Astrocyte of the spinal cord (primary cell): Measurements from ENCODE around the gene B3GALT6.

Source experiments
- DNase-seq: peaks from one replicate; pipeline ENCODE4 v3.0.0; 2011; ENCODE audit warnings: low read depth, low spot score
- H3K4me3 ChIP-seq: 2 replicates; pipeline ENCODE4 v1.5.1; 2011; ENCODE audit warnings: low read depth, mild to moderate bottlenecking, low read length, moderate library complexity
- in situ Hi-C: cut with HindIII; loops from 2 replicates; pipeline ENCODE4 v1.10.0; 2017; ENCODE audit warnings: low sequenced_read_pairs
- TF ChIP-seq, protein P1 (sequence below): IDR thresholded peaks from 2 replicates; pipeline ENCODE4 v1.5.1; 2012; ENCODE audit warnings: low read depth, mild to moderate bottlenecking, low read length, inconsistent platforms

The B3GALT6 gene

DNA sequence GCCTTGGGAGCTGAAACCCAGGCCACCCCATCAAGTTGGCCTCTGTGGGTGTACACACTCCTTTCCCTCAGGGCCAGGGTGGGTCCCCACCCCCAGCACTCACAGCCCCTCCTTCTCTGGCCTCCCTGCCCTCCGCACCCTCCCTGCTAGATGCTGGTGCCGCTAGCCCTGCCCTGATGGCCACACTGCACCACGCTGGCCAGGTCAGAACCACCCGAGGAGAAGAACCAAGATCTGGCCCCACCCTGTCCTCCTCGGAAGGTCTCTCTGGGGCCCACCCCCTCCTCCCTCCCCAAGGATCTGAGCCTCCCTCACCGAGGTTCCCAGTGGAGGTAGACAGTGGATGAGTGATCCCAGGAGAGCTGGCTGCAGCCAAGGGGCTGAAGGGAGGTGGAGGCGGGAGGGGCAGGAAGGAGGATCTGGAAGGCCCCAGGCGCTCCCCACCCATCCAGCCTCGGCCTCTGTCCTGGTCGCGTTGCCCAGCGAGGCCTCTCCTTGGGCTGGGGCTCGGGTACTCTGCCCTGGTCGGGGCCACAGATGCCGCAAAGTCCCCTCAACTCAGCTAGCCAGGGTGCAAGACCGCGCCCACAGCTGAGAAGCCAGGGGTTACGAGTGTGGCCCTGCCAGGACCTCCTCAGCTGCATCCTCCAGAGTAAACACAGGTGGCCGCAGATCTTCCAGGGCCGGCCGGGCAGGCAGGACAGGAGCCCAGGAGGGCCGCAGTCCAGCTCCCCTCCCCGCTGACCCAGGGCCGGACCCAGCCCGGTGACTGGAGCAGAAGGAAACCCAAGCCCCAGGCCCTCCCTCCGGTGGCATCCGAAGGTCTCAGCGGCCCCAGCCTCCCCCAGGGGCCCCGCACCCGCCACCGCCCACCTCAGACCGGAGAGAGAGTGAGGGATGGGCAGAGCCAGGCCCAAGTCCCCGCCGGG, 5.2 kb downstream of the B3GALT6 start:
- TF ChIP-seq, protein P1, sequence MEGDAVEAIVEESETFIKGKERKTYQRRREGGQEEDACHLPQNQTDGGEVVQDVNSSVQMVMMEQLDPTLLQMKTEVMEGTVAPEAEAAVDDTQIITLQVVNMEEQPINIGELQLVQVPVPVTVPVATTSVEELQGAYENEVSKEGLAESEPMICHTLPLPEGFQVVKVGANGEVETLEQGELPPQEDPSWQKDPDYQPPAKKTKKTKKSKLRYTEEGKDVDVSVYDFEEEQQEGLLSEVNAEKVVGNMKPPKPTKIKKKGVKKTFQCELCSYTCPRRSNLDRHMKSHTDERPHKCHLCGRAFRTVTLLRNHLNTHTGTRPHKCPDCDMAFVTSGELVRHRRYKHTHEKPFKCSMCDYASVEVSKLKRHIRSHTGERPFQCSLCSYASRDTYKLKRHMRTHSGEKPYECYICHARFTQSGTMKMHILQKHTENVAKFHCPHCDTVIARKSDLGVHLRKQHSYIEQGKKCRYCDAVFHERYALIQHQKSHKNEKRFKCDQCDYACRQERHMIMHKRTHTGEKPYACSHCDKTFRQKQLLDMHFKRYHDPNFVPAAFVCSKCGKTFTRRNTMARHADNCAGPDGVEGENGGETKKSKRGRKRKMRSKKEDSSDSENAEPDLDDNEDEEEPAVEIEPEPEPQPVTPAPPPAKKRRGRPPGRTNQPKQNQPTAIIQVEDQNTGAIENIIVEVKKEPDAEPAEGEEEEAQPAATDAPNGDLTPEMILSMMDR, result no peak
- in situ Hi-C loops, result no loop called here
- H3K4me3 ChIP-seq, result no peak overlapping the region
- DNase-seq, result no peak

DNA sequence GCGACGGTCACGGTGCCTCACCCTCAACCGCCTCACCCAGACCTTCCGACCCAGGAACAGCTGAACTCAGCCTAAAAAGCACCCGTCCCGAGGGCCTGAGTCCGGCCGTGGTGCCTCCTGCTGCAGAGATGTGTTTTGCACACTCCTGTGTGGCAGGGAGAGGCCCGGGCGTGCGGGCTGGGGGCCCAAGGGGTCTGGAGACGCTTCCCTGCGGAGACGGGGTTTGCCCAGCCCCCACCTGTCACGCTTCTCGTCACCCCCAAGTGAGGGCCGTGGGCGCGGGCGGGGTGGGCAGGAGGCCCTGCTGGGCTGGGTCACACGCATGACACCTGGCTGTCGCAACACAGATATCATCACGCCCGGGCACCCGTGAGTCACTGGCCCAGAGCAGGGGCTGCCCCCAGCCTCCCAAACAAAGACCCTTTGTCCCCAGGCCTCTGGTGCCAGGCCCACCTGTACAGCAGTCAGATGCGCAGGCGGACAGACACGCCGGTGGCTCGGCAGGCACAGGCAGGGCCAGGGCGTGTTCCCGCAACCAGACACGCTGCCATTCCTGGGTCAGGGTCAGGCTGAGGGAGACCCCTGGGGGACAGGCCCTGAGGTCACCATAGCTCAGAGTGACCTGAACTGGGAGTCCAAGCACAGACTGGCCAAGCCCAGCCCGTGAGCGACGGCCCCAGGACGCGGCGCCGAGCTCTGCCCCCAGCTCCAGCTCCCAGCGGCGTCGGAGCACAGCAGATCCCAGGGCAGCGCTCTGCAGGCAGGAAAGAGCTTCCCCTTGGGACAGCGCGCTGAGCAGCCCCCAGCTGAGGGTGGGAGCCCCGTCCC, 6.1 kb downstream of the B3GALT6 start:
- TF ChIP-seq, protein P1, result no peak
- no peak for DNase-seq
- no peak overlapping the region for H3K4me3 ChIP-seq
- in situ Hi-C loops, result no loop called here

DNA sequence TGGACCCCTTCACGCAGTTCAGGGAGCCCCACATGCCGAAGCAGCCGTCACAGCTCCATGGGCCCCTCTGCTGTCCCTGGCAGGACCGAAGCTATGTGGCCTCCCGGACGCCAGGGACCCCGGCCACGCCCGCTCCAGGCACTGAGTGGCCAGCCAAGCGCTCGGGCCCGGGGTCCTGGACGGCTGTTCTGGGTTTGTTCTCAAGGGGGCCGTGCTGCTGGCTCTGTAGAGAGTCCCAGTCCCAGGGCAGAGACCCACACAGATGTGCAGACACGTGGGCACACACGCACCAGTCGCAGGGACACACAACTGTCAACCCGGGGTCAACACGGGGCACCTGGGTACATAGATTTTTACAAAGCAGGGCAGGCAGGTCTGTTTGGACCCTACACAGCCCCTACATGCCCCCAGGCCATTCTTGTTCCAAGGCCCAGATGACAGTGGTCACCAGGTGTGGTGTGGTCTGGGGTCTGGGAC, 6.7 kb downstream of the B3GALT6 start:
- in situ Hi-C loops, result no loop called here
- no peak overlapping the region for H3K4me3 ChIP-seq
- no peak for DNase-seq
- TF ChIP-seq, protein P1, result no peak

DNA sequence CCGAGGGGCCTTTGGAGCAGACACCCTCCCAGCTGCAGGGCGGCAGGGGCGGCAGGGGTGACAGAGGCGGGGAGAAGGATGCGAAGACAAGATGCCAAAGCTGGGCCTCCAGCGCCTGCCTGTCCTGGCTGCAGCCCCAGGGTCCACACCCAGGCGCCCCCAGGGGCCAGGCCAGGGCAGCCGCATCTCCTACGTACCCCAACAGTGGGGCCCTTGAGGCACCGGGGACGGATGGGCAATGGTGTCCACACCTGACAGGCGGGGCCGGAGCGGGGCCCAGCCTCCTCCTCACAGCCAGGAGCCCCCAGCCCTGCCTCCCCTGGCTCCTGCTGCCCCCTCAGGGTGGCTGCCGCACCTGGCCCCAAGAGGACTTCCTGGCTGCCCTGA, 7.2 kb downstream of the B3GALT6 start:
- no peak overlapping the region for H3K4me3 ChIP-seq
- in situ Hi-C loops, result no loop called here
- no peak for DNase-seq
- TF ChIP-seq, protein P1, result no peak

DNA sequence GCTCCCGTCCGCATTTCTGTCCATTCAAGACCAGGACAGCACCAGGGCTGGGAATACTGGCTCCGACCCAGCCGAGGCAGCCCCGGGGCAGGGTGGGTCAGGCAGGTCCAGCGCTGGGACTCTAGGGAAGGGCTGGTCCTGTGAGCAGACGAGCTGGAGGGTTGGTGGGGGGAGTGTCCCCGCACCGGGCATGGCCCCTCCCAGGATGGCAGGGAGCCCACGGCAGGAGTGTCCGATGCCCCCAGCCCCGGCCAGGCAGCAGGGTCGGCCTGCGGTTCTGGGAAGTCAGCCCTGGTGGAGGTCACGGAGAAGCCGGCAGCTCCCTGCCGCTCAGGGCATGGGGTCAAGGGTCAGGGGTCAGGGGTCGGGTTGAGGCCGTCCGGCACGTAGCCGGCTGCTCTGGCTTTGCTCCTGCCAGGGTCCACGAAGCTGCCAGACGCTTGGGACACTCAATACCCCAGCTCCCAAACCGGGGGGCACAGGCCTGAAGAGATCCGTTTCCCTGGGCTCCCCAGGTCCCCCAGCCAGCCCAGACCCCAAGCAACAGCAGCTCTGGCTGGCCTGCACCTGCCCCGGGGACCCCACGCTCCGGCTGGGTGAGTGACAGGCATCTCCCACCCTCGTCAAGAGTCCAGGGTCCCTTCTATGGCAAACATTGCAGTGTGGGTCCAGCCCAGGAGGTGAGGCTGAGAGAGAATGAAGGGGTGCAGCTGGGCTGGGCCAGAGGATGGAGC, 7.7 kb downstream of the B3GALT6 start:
- DNase-seq, result no peak
- no peak overlapping the region for H3K4me3 ChIP-seq
- TF ChIP-seq, protein P1, result no peak
- in situ Hi-C loops, result no loop called here

DNA sequence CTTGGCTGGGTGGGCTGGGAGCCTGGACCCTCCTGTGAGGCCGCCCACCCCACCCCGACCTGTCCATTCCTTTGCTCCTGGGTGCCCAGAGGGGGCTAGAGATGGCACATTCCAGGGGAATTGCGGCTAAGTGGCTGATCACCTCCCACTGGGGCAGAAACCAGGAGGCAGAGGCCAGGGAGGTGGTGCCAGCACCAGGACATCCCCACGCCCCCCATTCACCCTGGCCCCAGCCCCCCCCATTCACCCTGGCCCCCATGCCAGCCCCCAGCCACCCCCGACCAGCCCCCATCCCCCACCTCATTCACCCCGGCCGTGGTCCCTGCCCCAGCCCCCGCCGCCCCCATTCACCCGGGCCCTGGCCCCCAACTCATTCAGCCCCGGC, 8.3 kb downstream of the B3GALT6 start:
- no peak for DNase-seq
- in situ Hi-C loops, result no loop called here
- TF ChIP-seq, protein P1, result no peak
- no peak overlapping the region for H3K4me3 ChIP-seq
